Measurements from ENCODE around the gene IRF9. TPM values are rescaled to one million over a fixed set of nuclear protein-coding genes. Genes with fewer than 3 reads are reported as not detected.

Gene IRF9
- polyA plus RNA-seq, 1 experiment: 48.4 TPM

GRCh38 chr14:24182110-24182882 is 21.2 kb downstream of the IRF9 start:
- Histone ChIP-seq H3K27me3 (ENCODE audit: control insufficient read depth, insufficient read depth, low read length) (no peaks in the 10 kb centered on the region), H3K27ac (ENCODE audit: low read depth, low read length) (no peak overlapping the region), H3K9me3 (ENCODE audit: control insufficient read depth, insufficient read depth, low read length) (no peaks in the 10 kb centered on the region), H3K4me3 (ENCODE audit: low read depth, low read length) (no peak overlapping the region)
- ChIA-PET CTCF (interaction anchor here (0.8 kb wide), 1 partner anchor 41 kb away, joined by 4 read pairs; the partner anchor contains the start of gene EMC9), POLR2A (interaction anchor here (0.6 to 1.1 kb wide), 2 partner anchors 12 to 37 kb away, joined by 4 to 5 read pairs; no protein-coding TSS in a partner anchor)
- DNase-seq (ENCODE audit: low read depth, low spot score): no peak
- TF ChIP-seq, protein P1, sequence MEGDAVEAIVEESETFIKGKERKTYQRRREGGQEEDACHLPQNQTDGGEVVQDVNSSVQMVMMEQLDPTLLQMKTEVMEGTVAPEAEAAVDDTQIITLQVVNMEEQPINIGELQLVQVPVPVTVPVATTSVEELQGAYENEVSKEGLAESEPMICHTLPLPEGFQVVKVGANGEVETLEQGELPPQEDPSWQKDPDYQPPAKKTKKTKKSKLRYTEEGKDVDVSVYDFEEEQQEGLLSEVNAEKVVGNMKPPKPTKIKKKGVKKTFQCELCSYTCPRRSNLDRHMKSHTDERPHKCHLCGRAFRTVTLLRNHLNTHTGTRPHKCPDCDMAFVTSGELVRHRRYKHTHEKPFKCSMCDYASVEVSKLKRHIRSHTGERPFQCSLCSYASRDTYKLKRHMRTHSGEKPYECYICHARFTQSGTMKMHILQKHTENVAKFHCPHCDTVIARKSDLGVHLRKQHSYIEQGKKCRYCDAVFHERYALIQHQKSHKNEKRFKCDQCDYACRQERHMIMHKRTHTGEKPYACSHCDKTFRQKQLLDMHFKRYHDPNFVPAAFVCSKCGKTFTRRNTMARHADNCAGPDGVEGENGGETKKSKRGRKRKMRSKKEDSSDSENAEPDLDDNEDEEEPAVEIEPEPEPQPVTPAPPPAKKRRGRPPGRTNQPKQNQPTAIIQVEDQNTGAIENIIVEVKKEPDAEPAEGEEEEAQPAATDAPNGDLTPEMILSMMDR (IDR thresholded peaks at IDR 0.05; ENCODE audit: low read depth, low read length): no peak

DNA sequence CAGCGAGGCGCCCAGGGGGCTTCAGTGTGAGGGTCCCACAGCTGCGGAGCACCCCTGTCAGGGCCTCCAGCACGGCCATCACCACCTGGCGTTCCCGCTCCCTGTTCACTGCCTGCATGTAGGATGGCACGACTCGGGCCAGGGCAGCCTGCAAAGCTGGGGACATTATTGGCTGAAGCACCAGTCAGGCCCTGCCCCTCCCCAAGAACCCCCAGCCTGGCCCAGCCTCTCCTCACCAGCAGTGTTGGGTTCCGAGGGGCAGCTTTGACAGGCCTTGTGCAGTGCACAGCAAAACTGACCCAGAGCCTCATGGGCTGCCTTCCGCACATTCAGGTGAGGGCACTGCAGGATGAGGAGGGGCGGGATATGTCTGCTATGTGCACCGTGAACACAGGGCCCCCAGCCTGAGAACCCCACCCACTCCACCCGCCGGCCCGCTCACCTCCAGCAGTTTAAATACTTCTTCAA is 22.0 kb downstream of the IRF9 start:
- no peaks in the 10 kb centered on the region for H3K9me3 ChIP-seq (ENCODE audit: control insufficient read depth, insufficient read depth, low read length)
- no peaks in the 10 kb centered on the region for H3K27me3 ChIP-seq (ENCODE audit: control insufficient read depth, insufficient read depth, low read length)
- TF ChIP-seq, protein P1 (IDR thresholded peaks at IDR 0.05; ENCODE audit: low read depth, low read length): no peak
- H3K4me3 ChIP-seq (ENCODE audit: low read depth, low read length): no peak overlapping the region
- no peak overlapping the region for H3K27ac ChIP-seq (ENCODE audit: low read depth, low read length)
- POLR2A ChIA-PET: no interaction called here
- CTCF ChIA-PET: interaction anchor here (0.8 kb wide), 1 partner anchor 42 kb away, joined by 4 read pairs; the partner anchor contains the start of gene EMC9
- DNase-seq (ENCODE audit: low read depth, low spot score): no peak

DNA sequence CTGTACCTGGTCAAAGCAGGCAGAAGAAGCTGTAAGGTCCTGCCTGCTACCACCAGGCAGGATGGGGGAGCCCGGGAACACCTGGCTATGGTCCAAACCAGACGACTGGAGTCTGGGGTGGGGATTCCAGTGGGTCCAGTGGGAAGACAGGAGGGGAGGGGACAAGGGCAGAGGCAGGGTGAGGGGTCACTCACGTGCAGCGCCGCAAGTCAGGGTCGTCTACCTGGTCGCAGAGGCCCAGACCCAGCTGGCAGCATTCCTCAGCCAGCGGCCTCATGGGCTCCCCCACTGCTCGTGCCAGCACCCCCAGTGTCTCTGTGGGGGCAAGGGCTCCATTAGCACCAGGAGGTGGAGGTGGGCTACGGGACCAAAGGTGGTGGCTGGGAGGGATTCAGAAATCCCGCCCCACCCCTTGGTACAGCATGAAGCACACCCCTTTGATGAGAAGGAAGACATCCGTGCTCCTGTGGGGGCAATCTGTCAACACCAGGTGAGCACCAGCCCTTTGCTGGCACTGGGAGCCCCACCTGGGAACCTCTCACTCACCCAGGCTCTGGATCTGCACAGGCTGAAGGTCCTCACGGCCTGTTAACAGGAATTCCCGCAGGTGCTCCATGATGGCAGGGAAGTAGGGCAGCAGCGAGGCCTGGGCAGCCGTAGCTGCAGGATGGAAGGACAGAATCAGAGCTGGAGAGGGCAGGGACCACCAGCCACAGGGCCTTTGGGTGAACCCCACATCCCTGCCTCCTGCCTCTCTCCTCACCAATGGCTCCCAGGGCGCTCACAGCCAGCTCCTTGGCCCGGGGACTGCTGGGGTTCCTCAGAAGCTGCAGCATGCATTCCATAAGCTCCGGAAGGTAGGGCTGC is 23.3 kb downstream of the IRF9 start:
- POLR2A ChIA-PET: no interaction called here
- H3K27me3 ChIP-seq (ENCODE audit: control insufficient read depth, insufficient read depth, low read length): no peaks in the 10 kb centered on the region
- CTCF ChIA-PET: interaction anchor here (2.6 kb wide), 1 partner anchor 24 kb away, joined by 10 read pairs; the partner anchor contains the start of gene IRF9
- TF ChIP-seq, protein P1 (IDR thresholded peaks at IDR 0.05; ENCODE audit: low read depth, low read length): no peak
- H3K9me3 ChIP-seq (ENCODE audit: control insufficient read depth, insufficient read depth, low read length): no peaks in the 10 kb centered on the region; the same call in 1 of the 2 replicates
- H3K4me3 ChIP-seq (ENCODE audit: low read depth, low read length): no peak overlapping the region
- H3K27ac ChIP-seq (ENCODE audit: low read depth, low read length): no peak overlapping the region
- no peak for DNase-seq (ENCODE audit: low read depth, low spot score)

DNA sequence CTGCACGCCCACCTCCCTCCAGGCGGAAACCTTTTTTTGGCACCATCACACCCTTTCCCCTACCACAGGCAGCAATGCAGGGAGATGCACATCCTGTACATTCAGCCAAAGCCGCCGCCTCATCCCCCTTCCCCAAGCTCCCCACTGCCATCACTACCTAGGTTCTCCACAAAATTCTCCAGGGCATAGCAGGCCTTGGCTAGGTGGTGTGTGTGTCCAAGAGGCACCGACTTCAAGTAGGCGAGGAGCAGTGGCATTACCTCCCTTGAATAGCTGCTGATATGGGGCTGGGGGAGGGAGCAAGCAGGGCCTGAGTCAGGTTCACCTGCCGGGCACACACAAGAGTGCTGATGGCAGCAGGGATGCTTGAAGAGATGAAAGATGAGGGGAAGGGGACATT is 24.0 kb downstream of the IRF9 start:
- Histone ChIP-seq H3K4me3 (ENCODE audit: low read depth, low read length) (no peak overlapping the region), H3K9me3 (ENCODE audit: control insufficient read depth, insufficient read depth, low read length) (no peaks in the 10 kb centered on the region; the same call in 1 of the 2 replicates), H3K27ac (ENCODE audit: low read depth, low read length) (no peak overlapping the region), H3K27me3 (ENCODE audit: control insufficient read depth, insufficient read depth, low read length) (no peaks in the 10 kb centered on the region)
- DNase-seq (ENCODE audit: low read depth, low spot score): no peak
- TF ChIP-seq, protein P1 (IDR thresholded peaks at IDR 0.05; ENCODE audit: low read depth, low read length): no peak
- CTCF ChIA-PET: interaction anchor here (0.9 to 2.6 kb wide), 2 partner anchors 24 to 112 kb away, joined by 5 to 10 read pairs; partner anchors contain the start of gene IRF9
- POLR2A ChIA-PET: no interaction called here

All from AG04450 (cell line).